DND-41 (cell line): ENCODE measurements around the gene MBOAT7.

ENCODE experiments used
- EZH2 ChIP-seq: IDR thresholded peaks from 3 replicates; pipeline ENCODE4 v1.6.1; 2012; ENCODE audit warnings: borderline replicate concordance, low read depth, mild to moderate bottlenecking, moderate library complexity, low read length, inconsistent platforms; ENCODE audit not compliant: severe bottlenecking
- TF ChIP-seq, protein P1 (sequence below): IDR thresholded peaks from 2 replicates; pipeline ENCODE4 v1.5.1; 2012; ENCODE audit warnings: borderline replicate concordance, low read length, moderate library complexity, mild to moderate bottlenecking; ENCODE audit not compliant: poor library complexity, severe bottlenecking; ENCODE audit errors: extremely low read depth

- TF ChIP-seq, protein P1, sequence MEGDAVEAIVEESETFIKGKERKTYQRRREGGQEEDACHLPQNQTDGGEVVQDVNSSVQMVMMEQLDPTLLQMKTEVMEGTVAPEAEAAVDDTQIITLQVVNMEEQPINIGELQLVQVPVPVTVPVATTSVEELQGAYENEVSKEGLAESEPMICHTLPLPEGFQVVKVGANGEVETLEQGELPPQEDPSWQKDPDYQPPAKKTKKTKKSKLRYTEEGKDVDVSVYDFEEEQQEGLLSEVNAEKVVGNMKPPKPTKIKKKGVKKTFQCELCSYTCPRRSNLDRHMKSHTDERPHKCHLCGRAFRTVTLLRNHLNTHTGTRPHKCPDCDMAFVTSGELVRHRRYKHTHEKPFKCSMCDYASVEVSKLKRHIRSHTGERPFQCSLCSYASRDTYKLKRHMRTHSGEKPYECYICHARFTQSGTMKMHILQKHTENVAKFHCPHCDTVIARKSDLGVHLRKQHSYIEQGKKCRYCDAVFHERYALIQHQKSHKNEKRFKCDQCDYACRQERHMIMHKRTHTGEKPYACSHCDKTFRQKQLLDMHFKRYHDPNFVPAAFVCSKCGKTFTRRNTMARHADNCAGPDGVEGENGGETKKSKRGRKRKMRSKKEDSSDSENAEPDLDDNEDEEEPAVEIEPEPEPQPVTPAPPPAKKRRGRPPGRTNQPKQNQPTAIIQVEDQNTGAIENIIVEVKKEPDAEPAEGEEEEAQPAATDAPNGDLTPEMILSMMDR: no peak
- TF ChIP-seq EZH2: no peak
Measured at GRCh38 chr19:54136864-54137698, 52.3 kb downstream of the MBOAT7 start.
